Measurements from ENCODE around the gene C11orf58.
A peak's percentile ranks its signal among the peaks of the same experiment; 100 is the strongest.

The C11orf58 gene

DNA sequence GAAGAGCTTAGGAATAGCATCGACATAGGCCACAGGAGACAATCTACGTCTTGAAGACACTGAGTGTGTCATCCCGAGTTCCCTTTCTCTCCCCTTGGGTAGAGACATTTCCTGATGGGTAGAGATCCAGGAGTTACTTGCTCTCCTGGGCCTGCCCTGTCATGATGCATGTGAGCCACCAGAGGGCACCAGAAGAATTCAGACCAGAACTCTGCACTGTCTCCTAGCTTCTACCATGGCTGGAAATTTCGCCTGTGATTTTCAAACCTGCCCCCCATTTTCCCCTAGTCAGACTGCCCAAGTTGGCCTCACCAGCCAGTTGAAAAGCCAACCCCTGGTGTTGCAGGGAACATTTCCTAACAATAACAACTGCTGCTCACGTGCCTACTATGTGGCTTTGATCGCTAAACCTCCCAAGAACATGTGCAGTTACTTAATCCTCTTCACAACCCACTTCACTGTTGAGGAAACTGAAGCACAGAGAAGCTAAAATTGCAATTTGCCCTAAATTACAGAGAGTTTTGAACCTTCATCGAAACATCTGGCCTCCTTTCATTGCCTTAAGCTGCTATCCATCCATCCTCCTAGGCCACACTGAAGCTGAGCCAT lies 47.2 kb downstream of the C11orf58 start:
- DNase-seq (ENCODE audit: low read depth in 2 of 2), result peak; percentile 17 to 50

DNA sequence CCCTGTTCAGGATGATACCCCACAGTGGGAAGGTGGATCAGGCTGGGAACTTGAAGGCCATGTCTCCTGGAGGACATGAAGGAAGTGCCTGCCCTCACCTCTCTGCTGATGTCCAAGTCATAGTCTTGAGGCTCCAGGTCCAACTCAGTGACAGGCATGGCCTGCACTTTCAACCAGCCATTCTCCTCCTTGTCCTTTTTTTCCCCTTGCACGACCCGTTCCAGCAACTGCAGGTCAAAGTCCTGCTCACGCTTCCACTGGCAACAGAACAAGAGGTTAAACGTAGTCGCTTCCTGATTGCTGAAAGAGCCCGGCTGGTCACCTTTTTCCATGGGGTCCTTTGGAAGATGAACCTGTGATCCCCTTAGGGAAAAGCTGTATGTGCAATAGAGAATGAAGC lies 47.7 kb downstream of the C11orf58 start:
- no peak for DNase-seq (ENCODE audit: low read depth in 2 of 2)

DNA sequence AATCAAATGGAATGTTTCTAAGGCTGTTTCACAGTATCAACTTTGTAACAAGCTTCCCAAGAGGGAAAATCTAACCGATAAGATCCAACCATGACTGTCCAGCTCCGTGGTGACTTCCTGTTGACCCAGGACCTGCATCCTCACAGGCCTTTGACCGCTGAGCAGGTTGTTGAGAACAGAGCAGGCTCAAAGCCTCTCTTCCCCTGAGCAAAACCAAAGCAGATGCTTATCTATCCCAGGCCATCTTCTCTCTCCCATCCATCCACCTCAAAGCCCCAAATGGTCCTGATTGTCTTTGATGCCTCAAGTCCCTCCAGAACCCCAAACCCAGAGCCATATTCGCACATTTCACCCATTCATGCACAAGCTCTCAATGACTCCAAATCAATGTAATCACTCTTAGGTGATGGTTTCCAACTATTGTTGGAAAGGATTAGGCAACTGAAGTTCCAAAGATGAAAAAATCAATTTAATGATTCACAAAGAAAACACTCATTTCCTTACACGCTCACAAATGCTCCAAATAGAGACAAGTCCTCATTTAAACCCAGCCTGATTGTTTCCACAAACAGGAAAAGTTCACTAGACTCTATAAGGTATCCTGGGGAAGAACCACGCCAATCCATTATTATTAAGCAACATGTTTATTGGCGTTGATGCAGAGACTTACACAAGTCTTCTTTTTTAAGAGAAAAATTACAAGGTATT lies 48.7 kb downstream of the C11orf58 start:
- DNase-seq (ENCODE audit: low read depth in 2 of 2), result no peak

- DNase-seq (ENCODE audit: low read depth in 2 of 2), result peak; percentile 32 to 43
These were observed 50.0 kb downstream of the C11orf58 start for GRCh38 chr11:16788141-16789062.

DNA sequence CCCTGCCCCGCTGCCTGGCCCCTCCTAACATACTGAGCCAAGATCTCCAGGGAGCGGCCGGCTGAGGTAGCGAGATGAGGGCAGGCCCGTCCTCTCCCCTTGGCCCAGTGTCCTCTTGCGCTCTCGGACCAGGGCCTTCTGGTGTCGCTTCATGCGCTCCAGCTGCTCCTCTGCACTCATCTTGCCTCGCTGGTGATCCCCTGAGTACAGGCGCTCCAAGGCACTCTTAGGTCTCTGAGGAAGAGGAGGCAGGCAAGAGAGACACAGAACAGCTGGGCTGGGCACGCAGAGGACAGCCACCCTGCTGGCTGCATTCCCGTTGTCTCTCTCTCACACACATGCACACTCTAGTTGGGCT lies 50.6 kb downstream of the C11orf58 start:
- no peak for DNase-seq (ENCODE audit: low read depth in 2 of 2)

DNA sequence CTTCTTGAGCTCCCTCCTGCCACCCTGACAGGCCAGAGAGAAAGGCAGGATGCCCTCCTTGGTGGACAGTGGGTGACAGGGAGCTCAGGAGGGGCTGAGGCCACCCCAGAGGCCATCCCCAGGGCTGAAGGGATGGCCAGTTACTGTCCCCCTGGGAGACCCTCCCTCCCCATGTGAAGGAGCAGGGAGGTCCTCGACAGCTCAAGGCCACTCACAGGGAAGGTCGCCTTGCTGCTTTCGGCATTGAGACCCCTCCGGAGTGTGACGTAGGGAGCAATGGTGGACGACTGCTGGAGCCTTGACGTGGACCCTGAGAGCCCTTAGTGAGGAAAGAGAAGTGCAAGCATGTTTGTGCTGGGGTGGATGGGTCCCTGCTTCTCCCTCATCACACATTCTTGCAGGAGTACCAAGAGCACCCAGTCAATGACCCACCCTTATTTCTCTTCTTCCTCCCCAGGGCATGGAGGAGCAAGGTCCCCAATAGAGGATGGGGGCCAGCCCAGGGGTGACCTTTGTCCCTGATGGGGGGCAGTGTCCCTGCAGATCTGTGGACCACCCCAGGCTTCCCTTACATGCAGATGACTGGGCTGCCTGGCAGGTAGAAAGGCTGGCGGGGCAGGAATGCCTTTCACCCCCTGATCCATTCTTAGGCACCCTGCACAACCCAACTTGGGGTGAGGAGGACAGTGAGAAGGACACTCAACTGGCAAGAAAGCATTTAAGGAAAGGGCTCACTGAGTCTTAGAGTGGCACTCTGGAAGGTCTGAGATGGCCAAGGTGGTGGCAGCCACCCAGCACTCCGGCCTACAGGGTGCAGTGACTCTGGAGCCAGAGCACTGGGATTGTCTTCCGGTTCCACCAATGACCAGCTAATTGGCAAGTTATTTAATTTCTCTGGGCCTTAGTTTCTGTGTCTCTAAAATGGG lies 51.4 kb downstream of the C11orf58 start:
- DNase-seq (ENCODE audit: low read depth in 2 of 2), result no peak

- DNase-seq (ENCODE audit: low read depth in 2 of 2), result no peak
These were observed 52.2 kb downstream of the C11orf58 start for GRCh38 chr11:16790486-16791190.

DNA sequence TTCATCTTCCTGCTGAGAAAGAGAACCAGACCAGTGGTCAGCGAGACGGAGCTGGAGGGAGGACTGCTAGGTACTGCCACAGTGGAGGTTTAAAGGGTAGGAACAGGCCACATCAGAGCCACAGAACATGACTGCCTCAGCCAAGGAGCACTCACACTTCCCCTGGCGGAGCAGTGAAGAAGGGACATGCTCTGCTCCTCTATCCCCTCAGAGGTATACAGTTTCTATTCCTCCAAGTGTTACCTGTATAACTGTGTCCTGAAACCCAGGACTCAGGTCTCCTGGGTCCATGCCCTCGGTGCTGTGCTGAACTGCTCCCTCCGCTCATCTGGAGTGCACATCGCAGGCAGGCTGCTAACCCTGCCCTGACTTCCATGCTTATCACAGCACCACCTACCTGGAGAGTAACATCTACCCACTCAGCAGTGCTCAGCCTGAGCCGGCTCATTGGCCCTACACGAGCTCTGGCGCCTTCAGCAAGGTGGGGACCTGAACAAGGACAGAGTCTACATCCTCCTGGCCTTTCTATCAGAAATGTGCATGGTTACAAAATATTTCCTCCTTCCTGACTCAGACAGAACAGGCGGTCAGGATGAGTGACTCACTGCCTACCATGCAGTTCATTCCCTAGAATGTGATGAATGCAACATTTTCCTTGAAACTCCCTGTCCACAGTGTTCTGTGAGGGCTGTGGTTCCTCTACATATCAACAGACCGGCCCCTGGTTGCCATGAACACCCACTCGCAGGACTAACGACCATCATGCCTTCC lies 52.9 kb downstream of the C11orf58 start:
- no peak for DNase-seq (ENCODE audit: low read depth in 2 of 2)

- no peak for DNase-seq (ENCODE audit: low read depth in 2 of 2)
These were observed 54.0 kb downstream of the C11orf58 start for GRCh38 chr11:16792426-16792825.

DNA sequence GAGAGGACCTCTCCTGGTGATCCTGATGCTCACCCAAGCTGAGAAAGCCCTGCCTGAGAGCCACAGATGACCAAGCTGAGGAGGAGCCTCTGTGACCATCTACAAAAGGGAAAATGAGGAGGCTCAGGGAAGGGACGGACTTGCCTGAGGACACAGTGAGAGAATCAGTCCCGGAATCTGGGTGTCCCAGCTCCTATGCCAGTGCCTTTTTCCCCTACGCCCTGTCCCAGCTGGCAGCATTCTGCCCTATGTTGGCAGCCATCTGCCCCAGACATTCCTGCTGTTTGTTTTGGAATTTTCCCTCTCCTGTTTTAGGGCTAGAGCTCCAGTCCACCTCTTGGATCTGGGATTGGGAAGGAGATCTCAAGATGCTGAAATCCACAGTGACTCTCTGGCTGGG lies 54.6 kb downstream of the C11orf58 start:
- DNase-seq (ENCODE audit: low read depth in 2 of 2), result no peak

GRCh38 chr11:16793511-16793910 lies 55.1 kb downstream of the C11orf58 start:
- no peak for DNase-seq (ENCODE audit: low read depth in 2 of 2)

DNA sequence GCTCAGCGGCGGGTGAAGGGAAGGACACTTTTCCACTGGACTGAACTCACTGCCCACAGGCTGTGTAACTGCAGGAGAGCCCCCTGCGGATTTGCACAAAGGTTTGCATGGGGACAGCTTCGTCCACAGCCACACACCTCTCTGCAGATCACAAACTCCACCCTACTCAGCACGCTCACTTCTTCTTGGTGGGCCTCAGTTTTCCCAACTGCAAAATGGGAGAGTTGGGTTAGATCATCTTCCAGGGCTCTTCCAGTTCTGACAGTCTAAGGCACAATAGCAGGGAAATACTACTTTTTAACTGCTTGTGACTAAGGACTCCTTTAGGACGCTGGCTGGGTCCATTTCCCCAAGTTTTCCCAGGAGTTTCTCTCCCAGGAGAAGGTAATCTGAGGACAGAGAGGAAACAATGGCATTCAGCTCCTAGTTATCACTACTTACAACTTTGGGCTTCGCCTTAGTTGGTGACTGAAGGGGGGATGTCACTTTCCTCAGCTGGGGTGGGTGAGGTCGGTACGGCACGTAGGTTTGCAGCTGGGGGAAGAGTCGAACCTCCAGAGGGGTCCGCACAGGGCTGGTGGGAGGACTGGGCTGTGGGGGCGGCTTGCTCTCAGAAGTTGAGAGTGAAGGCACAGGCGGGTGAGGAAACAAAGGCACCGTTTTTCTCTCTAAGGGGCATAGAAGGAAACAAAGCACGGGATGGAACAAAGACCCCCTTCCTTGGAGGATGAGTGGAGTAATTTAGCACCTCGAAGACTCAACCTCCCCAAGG lies 55.8 kb downstream of the C11orf58 start:
- no peak for DNase-seq (ENCODE audit: low read depth in 2 of 2)

DNA sequence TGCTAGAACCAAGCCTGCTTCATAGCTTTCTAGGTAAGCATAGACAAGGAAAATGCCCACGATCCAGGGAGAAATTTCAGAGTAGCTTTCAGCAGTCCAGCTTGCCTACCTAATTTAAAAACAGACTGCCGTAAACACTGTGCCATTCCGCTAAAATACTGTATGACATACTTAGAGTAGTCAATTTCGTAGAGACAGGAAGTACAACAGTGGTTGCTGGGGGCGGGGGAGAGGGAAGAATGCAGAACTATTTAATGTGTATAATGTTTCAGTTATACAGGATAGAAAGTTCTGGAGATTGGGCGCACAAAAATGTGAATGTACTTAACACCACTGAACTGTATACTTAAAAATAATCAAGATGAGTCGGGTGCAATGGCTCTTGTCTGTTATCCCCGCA lies 56.7 kb downstream of the C11orf58 start:
- no peak for DNase-seq (ENCODE audit: low read depth in 2 of 2)

DNA sequence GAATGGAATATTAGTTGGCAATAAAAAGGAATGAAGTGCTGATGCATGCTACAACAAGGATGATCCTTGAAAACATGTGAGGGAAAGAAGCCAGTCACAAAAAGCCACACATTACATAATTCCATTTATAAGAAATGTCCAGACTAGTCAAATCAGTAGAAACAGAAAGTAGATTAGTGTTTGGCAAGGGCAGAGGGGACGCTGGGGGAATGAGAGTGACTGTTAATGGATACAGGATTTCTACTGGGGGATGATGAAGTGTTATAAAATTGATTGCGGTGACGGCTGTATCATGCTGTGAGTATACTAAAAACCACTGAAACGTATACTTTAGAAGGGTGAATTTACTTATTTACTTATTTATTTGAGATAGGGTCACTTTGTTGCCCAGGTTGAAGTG lies 57.9 kb downstream of the C11orf58 start:
- no peak for DNase-seq (ENCODE audit: low read depth in 2 of 2)

- DNase-seq (ENCODE audit: low read depth in 2 of 2), result no peak
These were observed 59.3 kb downstream of the C11orf58 start for GRCh38 chr11:16797776-16798175.

- DNase-seq (ENCODE audit: low read depth in 2 of 2), result no peak
These were observed 60.8 kb downstream of the C11orf58 start for GRCh38 chr11:16799221-16799620.

- DNase-seq (ENCODE audit: low read depth in 2 of 2), result no peak
These were observed 61.4 kb downstream of the C11orf58 start for GRCh38 chr11:16799890-16800289.

DNA sequence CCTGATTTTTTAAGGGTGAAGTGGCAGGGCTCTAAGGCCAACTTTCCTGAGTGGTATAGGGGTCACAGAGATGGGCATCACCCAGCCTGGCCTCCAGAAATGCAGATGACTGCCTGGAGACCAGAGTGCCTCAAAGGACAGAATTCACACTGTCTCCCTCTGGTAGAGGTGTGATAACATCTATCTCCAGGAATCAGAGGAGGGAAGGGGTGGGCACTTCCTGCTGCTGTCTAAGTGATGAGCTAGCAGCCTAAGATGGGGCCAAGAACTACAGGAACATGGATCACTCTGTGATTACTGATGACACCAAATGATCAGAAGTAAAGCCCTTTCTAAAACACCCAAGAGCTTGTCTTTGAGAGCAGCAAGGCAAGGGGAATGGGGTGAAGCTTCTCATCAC lies 61.9 kb downstream of the C11orf58 start:
- no peak for DNase-seq (ENCODE audit: low read depth in 2 of 2)

DNA sequence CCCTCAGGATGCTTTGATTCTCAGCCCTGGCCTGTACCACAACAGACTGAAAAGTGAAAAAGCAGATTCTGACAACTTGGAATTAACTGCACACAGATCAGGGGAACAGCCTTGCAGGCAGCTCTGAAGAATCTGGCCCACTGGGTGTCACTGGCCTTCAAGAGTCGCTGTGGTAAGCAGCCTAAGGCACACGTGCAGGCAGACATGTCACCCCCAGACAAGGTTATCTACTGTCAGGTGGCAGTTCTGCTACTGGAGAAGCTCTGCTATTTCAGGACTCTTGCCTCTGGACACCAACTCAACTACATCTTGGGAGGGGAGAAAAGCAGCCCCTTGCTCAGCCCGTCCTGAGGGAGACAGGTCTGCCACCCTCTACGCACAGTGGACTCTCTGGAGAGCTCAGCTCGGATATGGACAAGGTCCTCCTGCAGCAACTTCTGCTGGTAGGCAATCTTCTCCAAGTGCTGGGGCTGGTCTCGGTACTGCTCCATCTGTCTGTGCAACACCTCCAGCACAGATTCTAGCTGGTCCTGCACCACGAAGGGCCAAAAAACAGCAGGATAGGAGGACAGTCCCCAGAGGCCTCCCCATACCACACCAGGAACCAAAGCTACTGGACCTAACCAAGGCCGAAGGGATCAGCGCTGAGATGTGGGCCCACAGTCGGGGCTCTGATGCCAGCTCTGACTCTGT lies 63.0 kb downstream of the C11orf58 start:
- DNase-seq (ENCODE audit: low read depth in 2 of 2), result no peak
